A549 (cell line): Measurements from ENCODE around the gene TIMMDC1. TPM values are rescaled to one million over a fixed set of nuclear protein-coding genes. Genes with fewer than 3 reads are reported as not detected.

ENCODE experiments used
- ATAC-seq, 2 experiments: fragments of 200-7000 bp in 1 of 2; fragments of >200 bp in 1 of 2; cut with Nextera tagmentation in 1 of 2; cut with Tn5 transposase in 1 of 2; 3 replicates each; pipeline versions ENCODE4 v1.8.0 to v1.9.1; 2018 to 2020; ENCODE audit warnings: mild to moderate bottlenecking in 1 of 2, moderate library complexity in 1 of 2
- CTCF ChIA-PET: fragments of 300-600 bp; sonication (Branson Sonifier 250); formaldehyde crosslinking; extraction: SDS; loops from one replicate; lab custom pipeline; 2021; ENCODE audit warnings: antibody characterized with exemption, inconsistent platforms; lab: Yijun Ruan, JAX
- POLR2A ChIA-PET: fragments of 350-600 bp; formaldehyde crosslinking; extraction: SDS; loops from one replicate; lab custom pipeline; 2021; ENCODE audit warnings: antibody characterized with exemption, inconsistent platforms; lab: Yijun Ruan, JAX
- DNase-seq, 2 experiments: peaks; one replicate each; pipeline versions ENCODE4 v3.0.0 to v3.0.0-alpha.2; 2011 to 2016; ENCODE audit warnings: low read depth in 1 of 2, low spot score in 1 of 2
- FAIRE-seq: peaks from 2 replicates; lab custom pipeline; 2011; peaks lifted over from hg19 to GRCh38; lab: Jason Lieb, UNC
- H3K27ac ChIP-seq, 2 experiments: fragments of >200 bp; sonication (Bioruptor Twin); formaldehyde crosslinking; 3 replicates each; pipeline ENCODE4 v1.5.1; 2016 to 2017
- H3K4me1 ChIP-seq: fragments of >200 bp; sonication (Bioruptor Twin); formaldehyde crosslinking; 3 replicates; pipeline ENCODE4 v1.6.1; 2016
- H3K4me2 ChIP-seq: fragments of >200 bp; sonication (Bioruptor Twin); formaldehyde crosslinking; 3 replicates; pipeline ENCODE4 v1.6.1; 2016
- H3K4me3 ChIP-seq: fragments of >200 bp; sonication (Bioruptor Twin); formaldehyde crosslinking; 3 replicates; pipeline ENCODE4 v1.5.1; 2016
- H3K9me3 ChIP-seq: fragments of >200 bp; sonication (Bioruptor Twin); formaldehyde crosslinking; 3 replicates; pipeline ENCODE4 v1.6.1; 2016
- BHLHE40 ChIP-seq: IDR thresholded peaks from 2 replicates; pipeline ENCODE4 v1.6.1; 2012; ENCODE audit warnings: low read depth, low read length, inconsistent platforms
- CEBPB ChIP-seq, 2 experiments: fragments of >200 bp in 1 of 2; sonication (Bioruptor Twin) in 1 of 2; formaldehyde crosslinking in 1 of 2; IDR thresholded peaks; 2 replicates each; pipeline ENCODE4 v1.6.1; 2012 to 2016
- CHD4 ChIP-seq: fragments of 200-600 bp; sonication (generic); IDR thresholded peaks from 2 replicates; pipeline ENCODE4 v1.6.1; 2016; ENCODE audit warnings: antibody characterized with exemption, mild to moderate bottlenecking, borderline replicate concordance
- EP300 ChIP-seq, 2 experiments: fragments of >200 bp; sonication (Bioruptor Twin); formaldehyde crosslinking; IDR thresholded peaks; 2 replicates in 1 of 2; 3 replicates in 1 of 2; pipeline ENCODE4 v1.6.1; 2016 to 2017
- HDAC2 ChIP-seq: fragments of 200-600 bp; sonication (generic); IDR thresholded peaks from 2 replicates; pipeline ENCODE4 v1.6.1; 2016
- HOXB13 ChIP-seq: fragments of 250-450 bp; sonication (Bioruptor Pico); IDR thresholded peaks from 2 replicates; pipeline ENCODE4 v1.5.0; 2020; ENCODE audit warnings: low read depth, mild to moderate bottlenecking, moderate library complexity
- JUN ChIP-seq, 2 experiments: fragments of >200 bp; sonication (Bioruptor Twin); formaldehyde crosslinking; IDR thresholded peaks; 2 replicates in 1 of 2; 3 replicates in 1 of 2; pipeline ENCODE4 v1.6.1; 2016 to 2017
- KDM1A ChIP-seq: fragments of 200-600 bp; sonication (generic); IDR thresholded peaks from 2 replicates; pipeline ENCODE4 v1.6.1; 2016; ENCODE audit warnings: low read depth, mild to moderate bottlenecking
- KDM5A ChIP-seq: fragments of 200-600 bp; sonication (generic); IDR thresholded peaks from 2 replicates; pipeline ENCODE4 v1.6.1; 2016; ENCODE audit warnings: antibody characterized with exemption, mild to moderate bottlenecking
- NPAS2 ChIP-seq: fragments of 250-450 bp; sonication (Bioruptor Pico); IDR thresholded peaks from 2 replicates; pipeline ENCODE4 v1.8.0; 2022; ENCODE audit warnings: mild to moderate bottlenecking, moderate library complexity, borderline replicate concordance
- PHF8 ChIP-seq: fragments of 200-600 bp; sonication (generic); IDR thresholded peaks from 2 replicates; pipeline ENCODE4 v1.6.1; 2016; ENCODE audit warnings: low read depth, mild to moderate bottlenecking, antibody characterized with exemption, moderate library complexity, borderline replicate concordance
- POLR2AphosphoS2 ChIP-seq: conservative IDR thresholded peaks from 2 replicates; pipeline ENCODE4 v1.6.1; 2012; ENCODE audit warnings: low read length, improper control_type of control experiment, inconsistent platforms
- RCOR1 ChIP-seq: fragments of 150-350 bp; IDR thresholded peaks from 2 replicates; pipeline ENCODE4 v1.6.1; 2014; ENCODE audit warnings: antibody characterized with exemption, low read length, low read depth
- RFX5 ChIP-seq: fragments of 450-650 bp; IDR thresholded peaks from 2 replicates; pipeline ENCODE4 v1.7.1; 2014; ENCODE audit warnings: antibody characterized with exemption, mild to moderate bottlenecking, moderate library complexity
- TFCP2L1 ChIP-seq: fragments of 250-450 bp; sonication (Bioruptor Pico); IDR thresholded peaks from 2 replicates; pipeline ENCODE4 v1.5.0; 2021; ENCODE audit warnings: mild to moderate bottlenecking
- ZFP36 ChIP-seq: fragments of 450-650 bp; IDR thresholded peaks from 2 replicates; pipeline ENCODE4 v1.6.1; 2014; ENCODE audit warnings: borderline replicate concordance; ENCODE audit not compliant: partially characterized antibody
- ZSCAN20 ChIP-seq: fragments of 250-450 bp; sonication (Bioruptor Pico); IDR thresholded peaks from 2 replicates; pipeline ENCODE4 v1.8.0; 2022; ENCODE audit warnings: mild to moderate bottlenecking, moderate library complexity
- WGBS: methylation state at CpG from one replicate; pipeline ENCODE4 v1.1.6; 2017; ENCODE audit errors: missing lambda C conversion rate; 5-methylcytosine and 5-hydroxymethylcytosine counted together
- polyA plus RNA-seq, 4 experiments: library from polyadenylated mRNA; depleted of rRNA in 3 of 4; stranded (reverse); fragments of >200 nt; fragmentation: RNase III in 1 of 4; extraction: RNeasy Plus Mini Kit Qiagen cat#74134 plus additional on column Dnase treatment in 1 of 4; gene quantifications; 2 replicates in 3 of 4; 3 replicates in 1 of 4; pipeline ENCODE4 v1.2.3, GENCODE V29; 2011 to 2017
- TF ChIP-seq, protein P1 (sequence below): fragments of 150-350 bp; IDR thresholded peaks from 2 replicates; pipeline ENCODE4 v1.6.1; 2014; ENCODE audit warnings: low read depth, mild to moderate bottlenecking, low read length
- TF ChIP-seq, protein P2 (sequence below): IDR thresholded peaks from 2 replicates; pipeline ENCODE4 v1.6.1; 2012
- TF ChIP-seq, protein P3 (sequence below): IDR thresholded peaks from 2 replicates; pipeline ENCODE4 v1.6.1; 2012; ENCODE audit warnings: low read depth, borderline replicate concordance
- TF ChIP-seq, protein P4 (sequence below): fragments of 200-600 bp; sonication (generic); IDR thresholded peaks from 2 replicates; pipeline ENCODE4 v1.6.1; 2016; ENCODE audit warnings: antibody characterized with exemption, mild to moderate bottlenecking, moderate library complexity
- TF ChIP-seq, protein P5 (sequence below): fragments of 450-650 bp; IDR thresholded peaks from 2 replicates; pipeline ENCODE4 v1.6.1; 2014; ENCODE audit warnings: antibody characterized with exemption
- TF ChIP-seq, protein P6 (sequence below): fragments of 250-450 bp; sonication (Bioruptor Pico); IDR thresholded peaks from 2 replicates; pipeline ENCODE4 v1.5.0; 2020; ENCODE audit warnings: low read depth, mild to moderate bottlenecking, moderate library complexity
- TF ChIP-seq, protein P7 (sequence below): fragments of 250-450 bp; sonication (Bioruptor Pico); IDR thresholded peaks from 2 replicates; pipeline ENCODE4 v1.5.0; 2021; ENCODE audit warnings: mild to moderate bottlenecking, moderate library complexity, borderline replicate concordance

The TIMMDC1 gene
- polyA plus RNA-seq, 2 of the 4 experiments (the other 2 are of a cell fraction) = 90.1 to 135 TPM

DNA sequence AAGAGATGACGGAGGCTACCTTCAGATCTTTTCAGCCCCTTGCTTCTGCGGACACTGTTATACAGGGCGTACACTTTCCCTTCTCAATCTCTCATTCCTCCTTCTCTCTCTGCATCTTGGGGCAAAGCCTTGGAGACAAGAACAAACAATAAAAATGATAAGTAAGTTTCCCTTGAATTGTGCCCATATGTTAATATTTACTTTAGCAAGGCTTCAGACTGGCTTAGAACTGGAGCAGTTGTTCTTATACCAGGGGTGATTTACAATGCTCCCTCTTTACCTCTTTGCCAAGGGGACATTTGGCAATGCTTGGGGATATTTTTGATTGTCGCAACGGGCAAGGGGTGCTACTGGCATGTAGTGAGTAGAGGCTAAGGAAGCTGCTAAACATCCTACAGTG lies 29.4 kb downstream of the TIMMDC1 start:
- DNase-seq = no peak
- H3K4me3 ChIP-seq = no peak overlapping the region
- ChIA-PET POLR2A (no interaction called here), CTCF (no interaction called here)
- H3K9me3 ChIP-seq = no peaks in the 10 kb centered on the region
- WGBS = 94% methylated on average over 5 of the region's 5 CpGs
- TF ChIP-seq RFX5 (no peak), HOXB13 (CRISPR knock-in tag) (no peak), ZFP36 (no peak), NPAS2 (no peak), PHF8 (no peak), HDAC2 (no peak), CHD4 (no peak), RCOR1 (no peak), POLR2AphosphoS2 (no peak), TFCP2L1 (CRISPR knock-in tag) (no peak), KDM1A (no peak), ZSCAN20 (CRISPR knock-in tag) (no peak), JUN (IDR thresholded peaks at IDR 0.05) (no peak), EP300 (IDR thresholded peaks at IDR 0.05) (no peak), CEBPB (IDR thresholded peaks at IDR 0.05) (no peak)
- TF ChIP-seq, protein P1, sequence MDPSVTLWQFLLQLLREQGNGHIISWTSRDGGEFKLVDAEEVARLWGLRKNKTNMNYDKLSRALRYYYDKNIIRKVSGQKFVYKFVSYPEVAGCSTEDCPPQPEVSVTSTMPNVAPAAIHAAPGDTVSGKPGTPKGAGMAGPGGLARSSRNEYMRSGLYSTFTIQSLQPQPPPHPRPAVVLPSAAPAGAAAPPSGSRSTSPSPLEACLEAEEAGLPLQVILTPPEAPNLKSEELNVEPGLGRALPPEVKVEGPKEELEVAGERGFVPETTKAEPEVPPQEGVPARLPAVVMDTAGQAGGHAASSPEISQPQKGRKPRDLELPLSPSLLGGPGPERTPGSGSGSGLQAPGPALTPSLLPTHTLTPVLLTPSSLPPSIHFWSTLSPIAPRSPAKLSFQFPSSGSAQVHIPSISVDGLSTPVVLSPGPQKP = no peak
- TF ChIP-seq, protein P2, sequence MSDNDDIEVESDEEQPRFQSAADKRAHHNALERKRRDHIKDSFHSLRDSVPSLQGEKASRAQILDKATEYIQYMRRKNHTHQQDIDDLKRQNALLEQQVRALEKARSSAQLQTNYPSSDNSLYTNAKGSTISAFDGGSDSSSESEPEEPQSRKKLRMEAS = no peak
- TF ChIP-seq, protein P3, sequence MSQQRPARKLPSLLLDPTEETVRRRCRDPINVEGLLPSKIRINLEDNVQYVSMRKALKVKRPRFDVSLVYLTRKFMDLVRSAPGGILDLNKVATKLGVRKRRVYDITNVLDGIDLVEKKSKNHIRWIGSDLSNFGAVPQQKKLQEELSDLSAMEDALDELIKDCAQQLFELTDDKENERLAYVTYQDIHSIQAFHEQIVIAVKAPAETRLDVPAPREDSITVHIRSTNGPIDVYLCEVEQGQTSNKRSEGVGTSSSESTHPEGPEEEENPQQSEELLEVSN = no peak
- TF ChIP-seq, protein P4, sequence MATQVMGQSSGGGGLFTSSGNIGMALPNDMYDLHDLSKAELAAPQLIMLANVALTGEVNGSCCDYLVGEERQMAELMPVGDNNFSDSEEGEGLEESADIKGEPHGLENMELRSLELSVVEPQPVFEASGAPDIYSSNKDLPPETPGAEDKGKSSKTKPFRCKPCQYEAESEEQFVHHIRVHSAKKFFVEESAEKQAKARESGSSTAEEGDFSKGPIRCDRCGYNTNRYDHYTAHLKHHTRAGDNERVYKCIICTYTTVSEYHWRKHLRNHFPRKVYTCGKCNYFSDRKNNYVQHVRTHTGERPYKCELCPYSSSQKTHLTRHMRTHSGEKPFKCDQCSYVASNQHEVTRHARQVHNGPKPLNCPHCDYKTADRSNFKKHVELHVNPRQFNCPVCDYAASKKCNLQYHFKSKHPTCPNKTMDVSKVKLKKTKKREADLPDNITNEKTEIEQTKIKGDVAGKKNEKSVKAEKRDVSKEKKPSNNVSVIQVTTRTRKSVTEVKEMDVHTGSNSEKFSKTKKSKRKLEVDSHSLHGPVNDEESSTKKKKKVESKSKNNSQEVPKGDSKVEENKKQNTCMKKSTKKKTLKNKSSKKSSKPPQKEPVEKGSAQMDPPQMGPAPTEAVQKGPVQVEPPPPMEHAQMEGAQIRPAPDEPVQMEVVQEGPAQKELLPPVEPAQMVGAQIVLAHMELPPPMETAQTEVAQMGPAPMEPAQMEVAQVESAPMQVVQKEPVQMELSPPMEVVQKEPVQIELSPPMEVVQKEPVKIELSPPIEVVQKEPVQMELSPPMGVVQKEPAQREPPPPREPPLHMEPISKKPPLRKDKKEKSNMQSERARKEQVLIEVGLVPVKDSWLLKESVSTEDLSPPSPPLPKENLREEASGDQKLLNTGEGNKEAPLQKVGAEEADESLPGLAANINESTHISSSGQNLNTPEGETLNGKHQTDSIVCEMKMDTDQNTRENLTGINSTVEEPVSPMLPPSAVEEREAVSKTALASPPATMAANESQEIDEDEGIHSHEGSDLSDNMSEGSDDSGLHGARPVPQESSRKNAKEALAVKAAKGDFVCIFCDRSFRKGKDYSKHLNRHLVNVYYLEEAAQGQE = no peak
- TF ChIP-seq, protein P5, sequence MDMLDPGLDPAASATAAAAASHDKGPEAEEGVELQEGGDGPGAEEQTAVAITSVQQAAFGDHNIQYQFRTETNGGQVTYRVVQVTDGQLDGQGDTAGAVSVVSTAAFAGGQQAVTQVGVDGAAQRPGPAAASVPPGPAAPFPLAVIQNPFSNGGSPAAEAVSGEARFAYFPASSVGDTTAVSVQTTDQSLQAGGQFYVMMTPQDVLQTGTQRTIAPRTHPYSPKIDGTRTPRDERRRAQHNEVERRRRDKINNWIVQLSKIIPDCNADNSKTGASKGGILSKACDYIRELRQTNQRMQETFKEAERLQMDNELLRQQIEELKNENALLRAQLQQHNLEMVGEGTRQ = no peak
- no peak overlapping the region for H3K4me2 ChIP-seq
- ATAC-seq = no peak
- FAIRE-seq = no peak
- no peak overlapping the region for H3K27ac ChIP-seq
- no peaks in the 10 kb centered on the region for H3K4me1 ChIP-seq

DNA sequence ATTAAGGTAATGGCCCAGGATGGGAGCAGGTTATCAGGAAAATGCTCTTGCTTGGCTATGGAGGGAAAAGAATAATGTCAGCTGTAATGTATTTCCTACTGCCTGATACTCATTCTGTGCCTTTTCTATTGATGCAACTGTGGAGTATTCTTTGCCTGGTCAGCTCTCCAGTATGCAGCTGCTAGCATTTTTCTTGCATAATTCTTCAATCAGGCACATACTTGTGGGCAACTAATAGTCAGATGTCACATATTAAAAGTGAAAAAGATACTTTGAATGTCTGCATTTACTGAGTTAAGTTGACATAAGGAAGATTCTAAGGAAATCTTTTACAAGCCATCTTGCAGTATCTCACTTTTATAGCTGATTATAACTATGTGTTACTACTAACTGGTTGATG lies 31.5 kb downstream of the TIMMDC1 start:
- DNase-seq = no peak
- ATAC-seq = no peak
- Histone ChIP-seq H3K4me1 (no peaks in the 10 kb centered on the region), H3K4me2 (no peak overlapping the region), H3K9me3 (no peaks in the 10 kb centered on the region), H3K27ac (no peak overlapping the region), H3K4me3 (no peak overlapping the region)
- CTCF ChIA-PET = interaction anchor here (0.6 to 1.5 kb wide), 4 partner anchors 166 to 646 kb away, joined by 3 to 5 read pairs (median 3); no protein-coding TSS in a partner anchor
- POLR2A ChIA-PET = no interaction called here
- FAIRE-seq = no peak
- TF ChIP-seq, protein P1 = no peak
- TF ChIP-seq NPAS2 = no peak
- TF ChIP-seq, protein P6, sequence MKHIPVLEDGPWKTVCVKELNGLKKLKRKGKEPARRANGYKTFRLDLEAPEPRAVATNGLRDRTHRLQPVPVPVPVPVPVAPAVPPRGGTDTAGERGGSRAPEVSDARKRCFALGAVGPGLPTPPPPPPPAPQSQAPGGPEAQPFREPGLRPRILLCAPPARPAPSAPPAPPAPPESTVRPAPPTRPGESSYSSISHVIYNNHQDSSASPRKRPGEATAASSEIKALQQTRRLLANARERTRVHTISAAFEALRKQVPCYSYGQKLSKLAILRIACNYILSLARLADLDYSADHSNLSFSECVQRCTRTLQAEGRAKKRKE = no peak
- no peak for TF ChIP-seq CHD4
- TF ChIP-seq, protein P7, sequence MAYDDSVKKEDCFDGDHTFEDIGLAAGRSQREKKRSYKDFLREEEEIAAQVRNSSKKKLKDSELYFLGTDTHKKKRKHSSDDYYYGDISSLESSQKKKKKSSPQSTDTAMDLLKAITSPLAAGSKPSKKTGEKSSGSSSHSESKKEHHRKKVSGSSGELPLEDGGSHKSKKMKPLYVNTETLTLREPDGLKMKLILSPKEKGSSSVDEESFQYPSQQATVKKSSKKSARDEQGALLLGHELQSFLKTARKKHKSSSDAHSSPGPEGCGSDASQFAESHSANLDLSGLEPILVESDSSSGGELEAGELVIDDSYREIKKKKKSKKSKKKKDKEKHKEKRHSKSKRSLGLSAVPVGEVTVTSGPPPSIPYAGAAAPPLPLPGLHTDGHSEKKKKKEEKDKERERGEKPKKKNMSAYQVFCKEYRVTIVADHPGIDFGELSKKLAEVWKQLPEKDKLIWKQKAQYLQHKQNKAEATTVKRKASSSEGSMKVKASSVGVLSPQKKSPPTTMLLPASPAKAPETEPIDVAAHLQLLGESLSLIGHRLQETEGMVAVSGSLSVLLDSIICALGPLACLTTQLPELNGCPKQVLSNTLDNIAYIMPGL = no peak
- TF ChIP-seq BHLHE40 = no peak
- TF ChIP-seq, protein P5 = no peak
- TF ChIP-seq KDM5A = no peak
